CD14-positive monocyte (primary cell): ENCODE measurements around the gene MTCH1. TPM values are rescaled to one million over a fixed set of nuclear protein-coding genes. Genes with fewer than 3 reads are reported as not detected.

Experiments
- DNase-seq, 3 donors: peaks; one replicate each; pipeline ENCODE4 v3.0.0-alpha.2; 2011 to 2022
- H2AFZ ChIP-seq: 2 replicates; pipeline ENCODE4 v1.6.0; 2012; ENCODE audit warnings: mild to moderate bottlenecking, low read depth, low read length, inconsistent platforms; ENCODE audit not compliant: insufficient read depth, poor library complexity, severe bottlenecking
- H3K27ac ChIP-seq, 2 donors: 1 replicate in 1 of 2; 2 replicates in 1 of 2; pipeline ENCODE4 v1.5.1; 2012 to 2013; ENCODE audit warnings: low read length in 2 of 2, control low read depth in 1 of 2, inconsistent platforms in 1 of 2, low read depth in 1 of 2, mild to moderate bottlenecking in 1 of 2
- H3K27me3 ChIP-seq, 2 donors: one replicate each; pipeline versions ENCODE4 v1.6.0 to v1.6.1; 2011 to 2013; ENCODE audit warnings: low read length in 2 of 2; ENCODE audit not compliant: control insufficient read depth in 2 of 2, insufficient read depth in 2 of 2
- H3K36me3 ChIP-seq, 2 donors: replicated peaks in 1 of 2; 1 replicate in 1 of 2; 2 replicates in 1 of 2; pipeline versions ENCODE4 v1.5.1 to v1.6.1; 2012 to 2013; ENCODE audit warnings: low read length in 2 of 2, control low read depth in 1 of 2, inconsistent platforms in 1 of 2, mild to moderate bottlenecking in 1 of 2; ENCODE audit not compliant: insufficient read depth in 2 of 2, control insufficient read depth in 1 of 2
- H3K4me1 ChIP-seq, 2 donors: 1 replicate in 1 of 2; 2 replicates in 1 of 2; pipeline versions ENCODE4 v1.5.1 to v1.6.1; 2012 to 2013; ENCODE audit warnings: low read length in 2 of 2, control low read depth in 1 of 2, inconsistent platforms in 1 of 2, mild to moderate bottlenecking in 1 of 2, moderate library complexity in 1 of 2; ENCODE audit not compliant: insufficient read depth in 2 of 2, control insufficient read depth in 1 of 2
- H3K4me2 ChIP-seq: replicated peaks from 2 replicates; pipeline ENCODE3; 2012; ENCODE audit warnings: low read length, moderate library complexity, mild to moderate bottlenecking; ENCODE audit not compliant: poor library complexity, severe bottlenecking; ENCODE audit errors: extremely low read depth
- H3K4me3 ChIP-seq, 3 experiments: fragments of 200-600 bp in 1 of 3; sonication (generic) in 1 of 3; replicated peaks in 1 of 3; 1 replicate in 2 of 3; 2 replicates in 1 of 3; pipeline ENCODE4 v1.5.1; 2011 to 2013; ENCODE audit warnings: low read length in 3 of 3, mild to moderate bottlenecking in 3 of 3, control low read depth in 2 of 3, low read depth in 2 of 3, inconsistent platforms in 1 of 3, moderate library complexity in 1 of 3
- H3K79me2 ChIP-seq: 2 replicates; pipeline ENCODE4 v1.6.0; 2012; ENCODE audit warnings: mild to moderate bottlenecking, control low read depth, inconsistent platforms, low read length, moderate library complexity; ENCODE audit not compliant: insufficient read depth
- H3K9ac ChIP-seq: 2 replicates; pipeline ENCODE4 v1.6.0; 2017; ENCODE audit warnings: low read length, mild to moderate bottlenecking; ENCODE audit not compliant: insufficient read depth, poor library complexity, severe bottlenecking
- H3K9me3 ChIP-seq, 2 donors: replicated peaks in 1 of 2; 1 replicate in 1 of 2; 2 replicates in 1 of 2; pipeline versions ENCODE4 v1.5.1 to v1.6.1; 2012 to 2013; ENCODE audit warnings: low read length in 2 of 2, control low read depth in 1 of 2; ENCODE audit not compliant: control insufficient read depth in 1 of 2, insufficient read depth in 1 of 2
- H4K20me1 ChIP-seq: 2 replicates; pipeline ENCODE4 v1.6.0; 2012; ENCODE audit warnings: mild to moderate bottlenecking, low read length, control low read depth, moderate library complexity; ENCODE audit not compliant: insufficient read depth
- H3K27ac Mint-ChIP-seq, 7 donors: one replicate each; pipeline ENCODE4 v1.8.0; 2020; ENCODE audit warnings: mild to moderate bottlenecking in 7 of 7, mixed read lengths in 7 of 7, moderate library complexity in 6 of 7, inconsistent platforms in 2 of 7
- H3K27me3 Mint-ChIP-seq, 3 donors: one replicate each; pipeline ENCODE4 v1.8.0; 2021 to 2022; ENCODE audit warnings: low read depth in 3 of 3, mild to moderate bottlenecking in 3 of 3, mixed read lengths in 3 of 3, moderate library complexity in 3 of 3, inconsistent platforms in 1 of 3
- H3K36me3 Mint-ChIP-seq, 2 donors: one replicate each; pipeline ENCODE4 v1.8.0; 2020; ENCODE audit warnings: mixed read lengths in 2 of 2, inconsistent platforms in 1 of 2, mild to moderate bottlenecking in 1 of 2
- H3K4me1 Mint-ChIP-seq: one replicate; pipeline ENCODE4 v1.8.0; 2020; ENCODE audit warnings: mild to moderate bottlenecking, mixed read lengths
- H3K4me3 Mint-ChIP-seq, 2 donors: one replicate each; pipeline ENCODE4 v1.8.0; 2020; ENCODE audit warnings: mild to moderate bottlenecking in 2 of 2, mixed read lengths in 2 of 2, moderate library complexity in 1 of 2
- H3K9me3 Mint-ChIP-seq, 7 donors: one replicate each; pipeline ENCODE4 v1.8.0; 2020 to 2022; ENCODE audit warnings: mixed read lengths in 7 of 7, mild to moderate bottlenecking in 6 of 7, moderate library complexity in 6 of 7, inconsistent platforms in 2 of 7
- CTCF ChIP-seq: fragments of 200-600 bp; IDR thresholded peaks from one replicate; pipeline ENCODE4 v1.8.0; 2022; ENCODE audit warnings: antibody characterized with exemption, mild to moderate bottlenecking
- WGBS: methylation state at CpG from one replicate; pipeline ENCODE4 v1.1.5; 2013; ENCODE audit warnings: missing lambda C conversion rate; ENCODE audit not compliant: insufficient coverage; 5-methylcytosine and 5-hydroxymethylcytosine counted together
- intact Hi-C, 2 donors: fragments of 100-400 bp; cut with micrococcal nuclease; formaldehyde crosslinking; loops; one replicate each; pipeline versions ENCODE4 v1.15.0 to v1.15.1; 2023
- polyA plus RNA-seq, 3 donors: library from polyadenylated mRNA; depleted of rRNA in 1 of 3; unstranded in 2 of 3; stranded (reverse) in 1 of 3; fragments of 300-500 nt in 2 of 3; fragments of >200 nt in 1 of 3; fragmentation: Illumina TruSeq in 2 of 3; gene quantifications; 1 replicate in 2 of 3; 2 replicates in 1 of 3; pipeline ENCODE4 v1.2.3, GENCODE V29; 2012 to 2021

The MTCH1 gene
- polyA plus RNA-seq, 3 donors: 111 to 118 (median 111) TPM

- intact Hi-C loops: loop anchor here in 1 of 2 donors (5.0 kb wide), 1 partner anchor 41 kb away; no protein-coding TSS in a partner anchor
- Mint-ChIP-seq H3K27ac (peak overlapping the region in 1 of 7 donors; percentile 48), H3K4me3 (no peak overlapping the region), H3K9me3 (no peaks in the 10 kb centered on the region), H3K36me3 (peaks cover 92 to 99% of the 10 kb centered on the region in 2 donors), H3K27me3 (peaks cover 0 to 1% (median 0%) of the 10 kb centered on the region in 3 donors), H3K4me1 (peaks cover 6% of the 10 kb centered on the region)
- no peaks in the 10 kb centered on the region for H3K9me3 ChIP-seq
- no peaks in the 10 kb centered on the region for H3K4me1 ChIP-seq
- H2AFZ ChIP-seq: no peak overlapping the region
- H3K27ac ChIP-seq: no peak overlapping the region
- peaks cover 37% of the 10 kb centered on the region for H3K79me2 ChIP-seq
- no peak for DNase-seq
- peaks cover 85% of the 10 kb centered on the region for H4K20me1 ChIP-seq
- no peak overlapping the region for H3K9ac ChIP-seq
- H3K36me3 ChIP-seq: peaks cover 100% of the 10 kb centered on the region in 2 donors
- no peak overlapping the region for H3K4me3 ChIP-seq
- TF ChIP-seq CTCF: no peak
- no peaks in the 10 kb centered on the region for H3K27me3 ChIP-seq
- 100% methylated on average over 1 of the region's 4 CpGs for WGBS
- H3K4me2 ChIP-seq: no peak overlapping the region
Measured at GRCh38 chr6:36976007-36976264, 10.1 kb downstream of the MTCH1 start.

GRCh38 chr6:36975231-36976006, 10.6 kb downstream of the MTCH1 start:
- TF ChIP-seq CTCF: no peak

More at GRCh38 chr6:36975231-36976006, 10.6 kb downstream of the MTCH1 start:
- H3K27me3 ChIP-seq: no peaks in the 10 kb centered on the region
- intact Hi-C loops: loop anchor here in 1 of 2 donors (5.0 kb wide), 1 partner anchor 42 kb away; no protein-coding TSS in a partner anchor
- no peak overlapping the region for H3K27ac ChIP-seq
- H3K4me3 ChIP-seq: no peak overlapping the region
- peaks cover 32% of the 10 kb centered on the region for H3K79me2 ChIP-seq
- Mint-ChIP-seq H3K4me3 (no peak overlapping the region), H3K27ac (peak overlapping the region in 3 of 7 donors; percentile 40 to 67 (median 48)), H3K36me3 (peaks cover 92 to 99% of the 10 kb centered on the region in 2 donors), H3K4me1 (peaks cover 5% of the 10 kb centered on the region), H3K27me3 (peaks cover 0 to 1% (median 0%) of the 10 kb centered on the region in 3 donors), H3K9me3 (no peaks in the 10 kb centered on the region)
- no peaks in the 10 kb centered on the region for H3K9me3 ChIP-seq
- 100% methylated on average over 7 of the region's 7 CpGs for WGBS
- H3K9ac ChIP-seq: no peak overlapping the region
- H3K4me1 ChIP-seq: no peaks in the 10 kb centered on the region
- peaks cover 85% of the 10 kb centered on the region for H4K20me1 ChIP-seq
- H2AFZ ChIP-seq: no peak overlapping the region
- H3K36me3 ChIP-seq: peaks cover 100% of the 10 kb centered on the region in 2 donors
- no peak overlapping the region for H3K4me2 ChIP-seq
- no peak for DNase-seq
